ENCODE results near the gene MRTFA. TPM values are rescaled to one million over a fixed set of nuclear protein-coding genes. Genes with fewer than 3 reads are reported as not detected.
"Not testable (repeated sequence)": the region's sequence is repeated elsewhere in the genome, so short reads cannot be mapped to it uniquely, and the experiment has no call there.

MRTFA gene
- total RNA-seq, 2 donors from 2014 or later = 71.0 to 104 TPM

- Histone ChIP-seq H3K4me3 (no peak overlapping the region), H3K36me3 (no peaks in the 10 kb centered on the region), H3K4me1 (replicated peaks) (no peaks in the 10 kb centered on the region), H3K9me3 (no peaks in the 10 kb centered on the region), H3K27me3 (replicated peaks; ENCODE audit: insufficient read depth) (no peaks in the 10 kb centered on the region), H3K27ac (no peak overlapping the region)
- 91% methylated on average over 5 of the region's 5 CpGs for WGBS
- TF ChIP-seq POLR2A (IDR thresholded peaks at IDR 0.05) = no peak
- no peak for TF ChIP-seq POLR2AphosphoS5 (IDR thresholded peaks at IDR 0.05)
- no peak for TF ChIP-seq CTCF (IDR thresholded peaks at IDR 0.05)
- no peak for DNase-seq (ENCODE audit: low spot score)
- intact Hi-C loops (cut with DNase I) = no loop called here
Observed at GRCh38 chr22:40586781-40587180, 49.7 kb downstream of the MRTFA start.

GRCh38 chr22:40585310-40585751 lies 51.2 kb downstream of the MRTFA start:
- Histone ChIP-seq H3K4me3 (no peak overlapping the region), H3K27ac (no peak overlapping the region), H3K36me3 (no peaks in the 10 kb centered on the region), H3K27me3 (replicated peaks; ENCODE audit: insufficient read depth) (no peaks in the 10 kb centered on the region), H3K4me1 (replicated peaks) (no peaks in the 10 kb centered on the region), H3K9me3 (no peaks in the 10 kb centered on the region)
- WGBS = 42% methylated on average over 1 of the region's 1 CpG
- intact Hi-C loops (cut with DNase I) = no loop called here
- TF ChIP-seq CTCF (IDR thresholded peaks at IDR 0.05) = no peak
- no peak for TF ChIP-seq POLR2AphosphoS5 (IDR thresholded peaks at IDR 0.05)
- TF ChIP-seq POLR2A (IDR thresholded peaks at IDR 0.05) = no peak
- DNase-seq (ENCODE audit: low spot score) = no peak

- intact Hi-C loops (cut with DNase I); DNase-seq (ENCODE audit: low spot score): not testable (repeated sequence)
- WGBS = 97% methylated on average over 9 of the region's 9 CpGs
Observed at GRCh38 chr22:40584766-40585165, 51.8 kb downstream of the MRTFA start.

GRCh38 chr22:40583053-40583741 lies 53.3 kb downstream of the MRTFA start:
- no peaks in the 10 kb centered on the region for H3K4me1 ChIP-seq (replicated peaks)
- no peak overlapping the region for H3K27ac ChIP-seq
- H3K36me3 ChIP-seq = no peaks in the 10 kb centered on the region
- no peak for DNase-seq (ENCODE audit: low spot score)
- no peaks in the 10 kb centered on the region for H3K9me3 ChIP-seq
- 100% methylated on average over 1 of the region's 1 CpG for WGBS
- no peak for TF ChIP-seq CTCF (IDR thresholded peaks at IDR 0.05)
- TF ChIP-seq POLR2A (IDR thresholded peaks at IDR 0.05) = no peak
- no peak for TF ChIP-seq POLR2AphosphoS5 (IDR thresholded peaks at IDR 0.05)
- intact Hi-C loops (cut with DNase I) = no loop called here
- H3K4me3 ChIP-seq = no peak overlapping the region
- no peaks in the 10 kb centered on the region for H3K27me3 ChIP-seq (replicated peaks; ENCODE audit: insufficient read depth)

More at GRCh38 chr22:40584766-40585165, 51.8 kb downstream of the MRTFA start:
- H3K4me1 ChIP-seq (replicated peaks); H3K9me3 ChIP-seq; H3K4me3 ChIP-seq; H3K36me3 ChIP-seq; H3K27ac ChIP-seq; H3K27me3 ChIP-seq (replicated peaks; ENCODE audit: insufficient read depth): not testable (repeated sequence)

- WGBS = 98% methylated on average over 2 of the region's 2 CpGs
- Histone ChIP-seq H3K4me3 (no peak overlapping the region), H3K4me1 (replicated peaks) (no peaks in the 10 kb centered on the region), H3K27ac (no peak overlapping the region), H3K36me3 (no peaks in the 10 kb centered on the region), H3K9me3 (no peaks in the 10 kb centered on the region), H3K27me3 (replicated peaks; ENCODE audit: insufficient read depth) (no peaks in the 10 kb centered on the region)
- intact Hi-C loops (cut with DNase I) = no loop called here
- no peak for TF ChIP-seq CTCF (IDR thresholded peaks at IDR 0.05)
- no peak for TF ChIP-seq POLR2AphosphoS5 (IDR thresholded peaks at IDR 0.05)
- no peak for TF ChIP-seq POLR2A (IDR thresholded peaks at IDR 0.05)
- no peak for DNase-seq (ENCODE audit: low spot score)
Observed at GRCh38 chr22:40582063-40582462, 54.5 kb downstream of the MRTFA start.

All from prostate gland (tissue), 2 donors.